HG03039 (cell line): Measurements from ENCODE around the gene FAT1.

Source experiments
- ATAC-seq: cut with Tn5 transposase; IDR thresholded peaks from one replicate; pipeline ENCODE4 v1.9.1; 2021; ENCODE audit warnings: mild to moderate bottlenecking, moderate library complexity; ENCODE audit not compliant: unreplicated experiment

FAT1 gene

DNA sequence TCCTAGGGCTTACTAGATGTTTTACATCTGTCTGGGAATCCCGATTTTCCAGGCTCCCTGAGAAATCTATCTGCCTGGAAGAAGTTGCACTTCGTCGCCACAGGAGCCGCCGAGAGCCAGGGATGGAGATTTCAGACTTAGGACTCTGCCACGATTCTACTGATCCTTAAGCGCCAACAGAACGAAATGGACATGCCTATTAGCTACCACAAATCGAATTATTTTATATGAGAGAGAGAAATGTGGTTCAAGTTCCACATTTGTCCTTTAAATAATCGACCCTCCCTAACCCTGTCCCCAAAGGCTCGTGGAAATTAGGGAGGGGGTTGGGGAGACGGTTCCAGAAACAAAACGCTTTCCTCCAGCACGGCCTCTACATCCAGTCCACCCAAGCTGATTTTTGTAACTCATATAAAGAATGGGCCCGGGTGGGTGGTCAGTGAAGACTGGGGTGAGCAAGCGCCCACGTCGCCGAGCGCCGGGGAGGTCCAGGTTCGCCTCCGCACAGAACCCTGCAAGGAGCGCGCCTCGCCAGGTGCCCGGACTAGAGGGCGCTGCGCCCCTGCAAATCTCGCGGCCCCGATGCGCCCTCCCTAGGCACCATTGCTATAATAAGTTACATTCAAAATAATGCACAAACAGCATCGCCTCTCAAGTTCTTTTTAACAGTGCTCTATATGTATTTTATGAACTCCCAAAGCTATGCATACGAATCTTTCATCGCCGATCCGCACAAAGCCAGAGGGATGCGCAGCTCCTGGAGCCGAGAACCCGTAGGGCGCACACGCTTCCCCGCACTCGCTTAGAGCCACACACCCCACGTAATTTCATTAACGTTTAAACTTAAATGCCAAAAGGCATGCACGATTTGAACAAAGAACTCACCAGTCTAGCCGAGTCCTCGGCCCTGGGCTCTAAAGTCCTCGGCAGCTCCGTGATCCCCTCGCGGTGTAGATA, 2.1 kb upstream of the FAT1 start:
- ATAC-seq, result no peak

DNA sequence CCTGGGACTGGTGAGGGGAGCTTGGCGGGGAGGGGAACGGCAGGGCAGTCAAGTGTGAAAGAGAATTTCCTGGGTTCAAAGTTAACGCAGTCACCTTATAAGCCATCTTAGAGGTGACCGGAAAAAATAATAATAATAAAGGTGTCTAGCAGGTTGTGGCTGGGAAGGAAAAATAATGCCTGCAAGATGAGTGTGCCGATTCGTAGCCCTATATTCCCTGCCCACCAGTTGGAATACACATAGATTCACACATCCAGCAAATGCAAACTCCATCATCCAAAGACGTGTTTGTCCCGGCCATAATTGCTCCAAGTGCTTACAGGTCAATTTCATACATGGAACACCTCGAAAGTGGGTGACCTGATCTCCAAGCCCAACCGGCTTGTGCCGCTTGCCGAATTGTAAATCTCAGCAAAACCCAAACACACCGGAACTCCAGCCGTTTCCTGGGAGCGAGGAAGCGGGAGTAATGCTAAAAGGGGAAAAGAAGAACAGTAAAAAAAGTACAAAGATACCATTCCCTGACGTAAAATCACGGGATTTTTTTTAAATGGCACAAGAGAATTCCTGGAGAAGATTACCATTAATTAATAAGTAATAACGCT, 1.3 kb upstream of the FAT1 start:
- ATAC-seq, result no peak

DNA sequence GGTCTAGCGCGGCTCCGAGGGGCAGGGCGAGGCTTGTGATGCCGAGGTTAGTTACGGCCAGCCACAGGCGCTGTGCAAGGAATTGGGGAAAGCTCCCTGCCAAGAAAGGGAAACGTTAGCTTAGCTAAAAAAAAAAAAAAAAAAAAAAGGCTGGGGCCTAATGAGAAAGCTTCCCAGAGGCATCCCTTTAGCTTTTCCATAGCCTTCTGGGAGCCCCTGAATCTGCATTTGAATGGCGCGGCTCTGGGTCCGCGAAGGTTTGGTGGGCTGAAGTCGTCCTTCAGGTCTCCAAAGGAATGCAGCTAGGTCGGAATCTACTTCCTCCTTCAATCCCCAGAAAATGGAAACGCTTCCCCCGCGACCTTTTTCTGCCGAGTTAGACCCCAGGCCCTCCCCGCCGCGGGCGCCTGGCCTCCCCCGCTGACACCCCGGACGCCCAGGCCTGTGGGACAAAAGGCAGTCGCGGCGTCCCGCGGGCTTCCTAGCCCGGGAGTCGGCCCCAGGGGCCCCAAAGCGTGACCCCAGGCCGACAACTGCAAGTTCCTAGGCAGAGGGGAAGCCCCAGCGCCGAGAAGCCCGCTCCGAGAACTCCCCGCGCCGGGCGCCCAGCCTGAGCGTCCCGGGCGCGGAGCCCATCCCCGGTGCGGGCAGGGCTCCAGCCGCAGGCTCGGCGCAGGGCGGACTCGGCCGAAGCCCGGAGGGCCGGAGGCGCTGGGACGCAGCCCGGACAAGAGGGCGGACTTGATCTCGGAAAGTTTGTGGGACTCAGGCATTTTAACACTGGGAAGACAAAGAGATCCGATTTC, 605 bp upstream of the FAT1 start:
- no peak for ATAC-seq

DNA sequence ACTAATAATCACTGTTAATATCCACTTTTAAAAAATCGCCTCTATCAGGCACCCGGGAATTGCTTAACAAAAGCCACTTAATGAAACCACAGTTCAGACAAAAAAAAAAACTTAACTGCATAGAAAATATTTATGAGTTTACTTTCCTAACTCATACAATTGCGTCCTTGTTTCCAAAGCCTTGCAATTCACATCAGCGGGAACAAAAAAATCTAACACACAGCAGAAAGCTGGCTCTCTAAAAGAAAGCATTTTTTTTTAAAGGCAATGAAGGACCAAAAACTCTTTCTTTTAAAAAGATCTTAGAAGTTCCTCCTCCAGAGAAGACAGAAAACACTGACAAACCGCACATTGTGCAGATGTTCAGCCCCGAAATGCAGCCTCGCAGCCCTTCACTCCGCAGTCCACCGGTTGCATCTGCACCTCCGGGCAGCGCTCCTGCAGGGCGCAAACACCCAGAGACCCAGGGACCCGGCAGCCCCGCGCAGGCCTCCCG, 812 bp downstream of the FAT1 start:
- ATAC-seq, result no peak

DNA sequence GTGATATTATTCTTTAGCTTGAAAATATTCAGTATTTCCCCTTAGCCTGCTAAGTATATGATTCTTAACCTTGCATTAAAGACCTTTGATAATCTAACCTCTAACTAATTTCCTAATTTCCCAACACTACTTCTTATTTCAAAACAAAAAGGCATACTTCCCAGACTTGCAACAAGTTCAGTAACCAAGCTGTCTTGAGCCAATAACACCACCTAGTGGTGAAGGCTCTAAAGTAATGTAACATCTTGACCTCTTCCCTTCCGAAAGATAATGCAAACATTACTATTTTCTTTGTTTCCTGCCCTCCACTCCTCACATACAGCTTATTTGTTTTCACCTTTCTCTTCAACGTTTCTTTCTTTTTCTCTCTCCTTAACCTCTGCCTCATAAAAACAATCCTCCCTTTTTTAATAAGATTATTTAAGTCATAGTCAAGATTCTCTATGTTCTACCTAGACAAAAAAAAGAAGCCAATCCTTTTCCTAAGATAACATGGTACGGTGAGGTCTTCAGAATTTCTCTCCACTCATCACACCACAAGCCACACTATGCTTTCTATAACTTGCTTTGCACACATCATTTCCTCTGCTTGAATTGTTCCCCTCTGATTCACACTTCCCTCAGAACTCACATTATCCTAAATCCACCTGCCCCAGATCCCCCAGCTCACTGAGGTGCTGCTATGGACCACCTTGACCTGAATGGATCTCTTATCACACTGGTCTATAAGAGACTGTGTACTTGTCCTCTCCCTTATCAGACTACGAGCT, 3.5 kb downstream of the FAT1 start:
- no peak for ATAC-seq

DNA sequence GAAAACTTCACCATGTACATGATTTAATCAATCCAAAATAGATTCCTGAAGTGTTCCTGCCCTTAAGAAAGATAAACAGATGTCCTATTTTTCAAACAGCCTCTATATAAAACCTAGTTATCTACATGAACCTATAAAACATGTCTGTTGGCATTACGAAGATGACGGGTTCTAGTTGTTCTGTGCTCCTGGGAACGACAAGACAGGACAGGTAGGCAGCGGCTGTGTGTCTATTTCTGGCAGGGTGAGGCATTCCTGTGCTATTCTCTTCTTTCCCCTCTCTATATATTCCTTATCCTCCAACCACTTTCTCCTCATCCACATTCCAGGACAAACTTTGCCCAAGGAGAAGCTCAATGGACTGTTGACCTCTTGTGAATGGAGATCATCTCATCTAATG, 6.1 kb downstream of the FAT1 start:
- ATAC-seq, result no peak

DNA sequence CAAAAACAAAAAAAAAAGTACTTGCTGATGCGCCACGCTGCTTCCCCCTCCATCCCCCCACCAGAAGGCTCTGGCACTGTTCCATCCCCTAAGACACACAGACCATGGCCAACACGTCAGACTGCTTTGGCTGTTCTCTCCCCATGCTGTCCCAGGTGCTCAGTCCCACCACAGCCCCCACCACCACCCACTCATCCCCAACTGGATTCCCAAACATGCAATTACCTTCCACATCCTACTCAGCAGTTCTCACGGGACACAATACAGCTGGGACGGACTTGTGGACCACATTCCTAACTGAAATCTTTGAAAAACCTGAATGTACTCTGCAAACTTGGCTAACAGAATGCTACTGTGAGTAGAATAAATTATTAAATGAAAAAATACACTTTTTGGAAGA, 8.6 kb downstream of the FAT1 start:
- ATAC-seq, result no peak

DNA sequence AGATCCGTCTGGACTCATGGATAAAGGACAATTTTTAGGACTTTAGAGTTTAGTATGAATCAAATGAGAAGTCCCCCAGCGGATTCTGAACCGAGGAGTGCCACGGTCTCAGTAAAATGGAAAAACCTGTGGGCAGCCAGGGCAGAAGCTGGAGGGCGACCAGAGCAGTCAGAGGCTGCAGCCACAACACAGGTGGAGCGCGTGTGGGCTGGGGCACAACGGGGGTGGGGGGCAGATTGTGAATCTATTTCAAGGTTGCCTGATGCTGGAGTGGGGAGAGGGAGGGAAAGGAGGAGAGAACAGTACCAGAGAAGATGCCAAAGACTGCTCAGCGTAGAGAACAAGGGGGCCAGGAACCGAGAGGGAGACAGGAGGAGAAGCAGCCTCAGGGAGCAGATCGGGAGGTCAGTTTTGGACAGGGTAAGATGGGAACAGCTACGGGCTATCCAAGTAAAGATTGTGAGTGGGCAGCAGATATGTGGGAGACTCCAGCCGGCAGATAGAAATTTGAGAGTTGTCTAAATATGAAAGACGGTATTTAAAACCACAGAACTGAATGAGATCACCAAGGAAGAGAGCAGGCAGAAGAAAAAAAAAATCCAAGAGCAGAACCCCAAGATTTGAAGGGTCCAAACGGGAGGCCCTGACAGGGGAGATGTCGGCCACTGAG, 9.5 kb downstream of the FAT1 start:
- no peak for ATAC-seq

DNA sequence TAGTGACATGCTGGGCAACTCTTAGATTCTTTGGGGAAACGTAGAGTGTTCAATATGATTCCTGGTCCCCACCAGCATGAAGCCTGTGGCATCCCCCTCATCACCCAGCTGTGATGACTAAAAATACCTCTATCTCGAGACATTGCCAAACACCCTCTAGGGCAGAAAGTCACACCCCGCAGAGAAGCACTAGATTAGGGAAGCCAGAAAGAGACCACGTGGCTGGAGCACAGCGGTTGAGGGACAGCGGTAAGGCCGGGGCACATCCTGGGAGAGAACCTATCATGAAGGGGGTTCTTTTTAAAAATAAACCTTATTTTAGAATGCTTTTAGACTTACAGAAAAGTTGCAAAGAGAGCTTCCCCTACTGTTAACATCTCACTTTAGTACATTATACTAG, 11.0 kb downstream of the FAT1 start:
- no peak for ATAC-seq

DNA sequence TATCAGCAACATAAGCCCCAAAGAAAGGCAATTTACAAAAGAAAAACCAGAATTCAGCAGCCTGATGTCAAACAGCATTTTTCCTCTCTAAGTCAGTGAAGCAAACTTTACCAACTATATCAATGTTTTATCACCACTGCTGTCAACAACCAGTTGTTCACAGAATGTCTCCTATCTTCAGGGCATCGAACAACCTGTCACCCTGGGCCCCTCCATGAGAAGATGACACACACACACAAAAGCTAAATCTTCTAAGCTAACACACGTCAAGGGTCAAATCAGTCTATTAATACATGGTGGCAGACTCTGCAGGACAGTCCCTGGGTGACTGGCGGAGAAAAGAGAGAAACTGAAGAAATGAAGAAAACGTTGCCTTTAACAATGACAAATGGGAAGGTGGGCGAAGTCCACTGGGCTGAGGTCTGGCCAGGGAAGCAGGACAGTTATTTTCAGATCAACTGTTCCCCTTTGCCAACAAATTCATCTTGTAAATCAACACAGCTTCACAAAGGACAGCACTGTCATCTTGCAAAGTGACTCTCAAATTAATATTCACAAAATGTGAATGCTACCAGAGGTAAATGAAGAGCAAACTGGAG, 13.0 kb downstream of the FAT1 start:
- no peak for ATAC-seq

DNA sequence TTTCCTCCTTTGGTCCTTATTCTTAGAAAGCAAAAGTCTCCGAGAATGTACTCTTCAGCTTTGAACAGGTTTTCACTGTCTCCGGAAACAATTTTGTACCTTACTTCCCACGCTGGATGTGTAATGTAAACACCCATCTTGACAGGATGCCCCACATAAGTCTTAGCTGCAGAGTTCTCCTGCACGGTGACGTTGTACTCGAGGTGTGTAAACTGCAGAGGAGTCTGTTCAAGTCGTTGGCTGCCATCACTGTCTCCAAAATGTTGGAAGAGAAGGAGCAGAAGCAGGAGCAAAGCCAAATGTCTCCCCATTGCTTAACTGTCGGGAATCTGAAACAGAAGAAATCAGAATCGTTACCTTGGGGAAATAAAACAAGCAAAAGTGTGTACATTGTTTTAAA, 14.1 kb downstream of the FAT1 start:
- ATAC-seq, result no peak

DNA sequence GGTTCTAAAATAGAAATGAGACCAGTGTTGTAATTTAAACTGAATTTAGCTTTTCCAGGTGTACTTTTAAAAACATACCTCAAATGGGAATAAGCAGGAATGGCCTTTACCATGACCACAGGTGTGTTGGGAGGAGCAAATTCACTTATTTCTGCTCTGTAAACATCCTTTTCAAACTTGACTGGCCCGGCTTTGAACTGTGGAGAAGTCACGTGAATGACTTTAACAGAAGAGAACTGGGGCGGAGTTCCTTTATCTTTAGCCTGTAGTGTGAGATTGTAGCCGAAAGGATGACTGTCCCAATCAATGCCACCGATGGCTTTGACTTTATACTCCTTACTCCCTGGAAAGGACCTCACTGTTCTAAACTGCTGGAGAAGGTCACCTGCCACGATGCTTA, 15.1 kb downstream of the FAT1 start:
- no peak for ATAC-seq

DNA sequence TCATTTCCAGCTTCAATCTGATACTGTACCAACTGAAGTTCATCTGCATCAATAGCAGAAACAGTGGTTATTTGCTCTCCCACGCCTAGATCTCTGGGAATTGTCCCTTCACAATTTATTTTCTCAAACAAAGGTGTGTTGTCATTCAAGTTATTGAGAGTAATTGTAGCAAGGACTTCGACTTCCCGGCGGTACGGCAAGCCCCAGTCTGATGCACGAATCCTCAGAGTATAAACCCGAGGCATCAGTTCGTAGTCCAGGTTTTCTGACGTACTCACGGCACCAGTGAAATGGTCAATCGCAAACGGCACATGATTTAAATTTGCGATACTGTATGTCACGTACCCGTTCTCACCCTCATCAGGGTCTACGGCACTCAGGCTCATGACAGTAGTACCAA, 15.7 kb downstream of the FAT1 start:
- ATAC-seq, result no peak

DNA sequence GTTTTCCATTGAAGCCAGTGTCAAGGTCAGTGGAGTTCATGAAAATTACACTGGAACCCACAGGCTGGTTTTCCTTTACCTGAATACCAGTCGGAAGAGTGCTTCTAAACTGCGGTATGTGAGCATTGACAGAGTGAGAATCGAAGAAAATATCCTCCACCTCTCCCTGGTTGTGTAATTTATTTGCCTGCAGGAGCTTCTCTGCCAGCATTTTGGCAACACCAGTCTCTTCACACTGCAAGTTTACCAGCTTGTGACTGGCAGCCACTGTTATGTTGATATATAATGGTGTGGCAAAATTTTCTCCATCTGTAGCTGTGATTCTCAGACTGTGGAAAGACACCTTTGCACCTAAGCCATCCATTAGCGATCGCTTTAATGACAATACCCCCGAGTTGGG, 16.1 kb downstream of the FAT1 start:
- no peak for ATAC-seq

DNA sequence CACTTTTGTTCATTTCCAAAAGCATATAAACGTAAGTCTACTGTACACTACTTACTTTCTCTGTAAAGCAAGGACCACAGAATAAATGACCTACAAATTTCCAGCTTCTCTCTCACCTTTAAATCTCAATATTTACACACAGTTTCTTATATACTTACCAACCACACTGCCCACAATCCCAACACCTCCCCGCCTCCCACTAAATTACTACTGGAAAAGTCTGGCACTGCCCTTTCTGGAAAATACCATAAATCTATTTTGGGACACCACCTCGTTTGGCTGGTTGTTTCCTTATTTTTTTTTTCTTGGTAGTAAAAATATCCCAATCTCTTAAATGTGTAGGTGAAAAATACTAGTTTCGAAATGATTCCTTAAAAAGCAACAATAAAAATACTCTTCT, 19.6 kb downstream of the FAT1 start:
- ATAC-seq, result no peak

DNA sequence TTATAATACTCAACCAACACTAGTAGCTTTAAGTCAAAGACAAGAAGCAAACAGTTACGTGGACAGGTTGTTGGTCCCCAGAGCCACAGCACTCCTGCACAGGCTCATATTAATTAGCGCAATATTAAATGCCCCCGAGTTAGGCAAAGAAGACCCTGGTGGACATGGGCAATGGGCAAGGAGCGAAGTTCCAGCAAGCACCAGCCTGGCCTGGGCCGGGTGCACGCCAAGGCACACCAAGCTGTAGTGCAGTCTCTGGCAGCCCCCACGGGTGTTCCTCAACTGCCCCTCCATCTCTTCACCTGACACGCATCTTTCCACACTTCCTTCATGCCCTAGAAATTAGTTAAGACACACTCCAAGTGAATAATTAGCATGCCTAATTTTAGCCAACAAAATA, 20.1 kb downstream of the FAT1 start:
- no peak for ATAC-seq

DNA sequence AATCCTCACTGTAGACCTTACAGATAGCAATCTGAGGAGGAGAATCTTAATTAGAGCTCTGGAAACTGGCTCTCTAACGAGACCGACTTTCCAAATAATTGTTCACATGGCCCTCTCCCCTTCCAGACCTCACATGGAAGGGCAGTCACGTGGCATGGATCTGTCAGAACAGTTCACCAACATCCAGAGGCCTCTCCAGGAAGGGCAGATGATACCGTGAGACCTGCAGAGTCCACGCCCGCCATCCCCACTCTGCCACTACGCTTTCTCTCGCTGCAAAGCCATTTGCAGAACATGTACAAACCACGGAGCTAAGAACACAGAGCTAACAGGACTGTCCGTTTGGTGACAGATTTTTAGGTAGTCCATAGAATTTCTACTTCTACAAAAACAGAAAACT, 20.7 kb downstream of the FAT1 start:
- no peak for ATAC-seq

DNA sequence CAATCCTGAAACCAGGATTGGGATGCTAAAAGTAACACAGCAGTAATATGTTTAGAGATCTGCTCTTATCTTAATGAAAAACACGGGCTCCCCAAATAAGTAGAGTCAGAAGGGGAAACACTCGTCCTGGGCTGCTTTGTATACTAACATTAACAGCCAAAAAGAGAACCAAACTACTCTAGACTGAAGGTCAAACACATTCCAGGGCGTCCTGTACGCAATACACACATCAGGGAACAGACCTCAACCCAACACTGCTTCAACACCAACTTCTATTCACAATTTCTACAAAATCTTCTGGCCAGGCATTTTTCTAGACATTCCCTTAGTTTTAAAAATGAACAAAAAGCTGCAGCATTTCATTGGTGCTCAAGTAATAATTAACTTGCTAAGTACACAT, 21.4 kb downstream of the FAT1 start:
- no peak for ATAC-seq

DNA sequence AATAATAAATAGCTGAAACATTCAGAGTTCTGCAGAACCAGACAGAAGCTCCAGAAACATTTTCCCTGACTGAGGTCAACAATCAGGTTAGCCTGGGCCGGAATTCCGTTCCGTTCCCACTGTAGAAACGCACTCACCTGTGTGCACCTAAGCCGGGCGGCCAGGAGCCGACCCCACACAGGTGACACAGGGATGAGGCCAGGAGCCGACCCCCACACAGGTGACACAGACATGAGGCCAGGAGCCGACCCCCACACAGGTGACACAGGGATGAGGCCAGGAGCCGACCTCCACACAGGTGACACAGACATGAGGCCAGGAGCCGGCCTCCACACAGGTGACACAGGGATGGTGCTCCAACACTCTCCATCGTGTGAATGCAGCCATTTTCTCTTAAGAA, 21.9 kb downstream of the FAT1 start:
- ATAC-seq, result no peak

DNA sequence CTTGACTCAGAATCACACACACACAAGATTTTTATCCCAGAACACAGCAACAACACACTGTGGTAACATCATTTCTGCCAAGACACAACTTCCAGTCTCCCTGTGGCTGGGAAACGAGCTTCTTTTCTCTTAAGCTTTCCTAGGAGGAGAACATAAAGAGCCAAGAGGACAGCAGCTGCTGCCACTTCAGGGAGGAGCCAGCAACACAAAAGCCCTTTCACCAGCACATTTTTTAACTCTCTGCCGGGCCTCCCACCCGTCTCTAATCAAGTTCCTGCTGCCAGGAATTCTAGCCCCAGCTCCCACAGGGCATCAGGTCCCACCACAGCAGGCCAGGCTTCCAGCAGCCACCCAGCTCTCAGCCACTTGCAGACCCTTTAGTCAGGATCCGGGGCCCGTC, 22.4 kb downstream of the FAT1 start:
- no peak for ATAC-seq
